DMS53 treated with DMSO at 0.1 percent for 48 hours (cell line): ENCODE data around the gene RHOC.
A peak's percentile ranks its signal among the peaks of the same experiment; 100 is the strongest.

Source experiments
- DNase-seq: peaks from one replicate; lab custom pipeline; 2025; ENCODE audit not compliant: unreplicated experiment; lab: John Stamatoyannopoulos, UW

The RHOC gene

GRCh38 chr1:112686835-112687234 lies 20.1 kb downstream of the RHOC start:
- no peak for DNase-seq

- no peak for DNase-seq
These were observed 20.5 kb downstream of the RHOC start for GRCh38 chr1:112686417-112686816.

GRCh38 chr1:112685913-112686312 lies 21.0 kb downstream of the RHOC start:
- no peak for DNase-seq

- DNase-seq: no peak
These were observed 28.3 kb downstream of the RHOC start for GRCh38 chr1:112678605-112679004.

GRCh38 chr1:112677501-112677900 lies 29.4 kb downstream of the RHOC start:
- DNase-seq: no peak

GRCh38 chr1:112676543-112676942 lies 30.4 kb downstream of the RHOC start:
- DNase-seq: no peak

GRCh38 chr1:112675728-112676381 lies 31.1 kb downstream of the RHOC start:
- no peak for DNase-seq

GRCh38 chr1:112674986-112675727 lies 31.8 kb downstream of the RHOC start:
- no peak for DNase-seq

GRCh38 chr1:112674440-112674985 lies 32.4 kb downstream of the RHOC start, which contains the start of gene MOV10:
TSS of gene MOV10 (plus strand) at chr1:112674659. CDS start at chr1:112674913, 254 bp downstream.
- DNase-seq: peak; percentile 63

GRCh38 chr1:112673592-112674439 lies 33.1 kb downstream of the RHOC start:
- DNase-seq: peak; percentile 51

GRCh38 chr1:112672842-112673241 lies 34.1 kb downstream of the RHOC start:
- DNase-seq: no peak

- no peak for DNase-seq
These were observed 34.9 kb downstream of the RHOC start for GRCh38 chr1:112672009-112672408.

- DNase-seq: no peak
These were observed 40.0 kb downstream of the RHOC start for GRCh38 chr1:112666946-112667345.

- no peak for DNase-seq
These were observed 41.1 kb downstream of the RHOC start for GRCh38 chr1:112665857-112666256.

GRCh38 chr1:112651205-112651604 lies 55.7 kb downstream of the RHOC start:
- no peak for DNase-seq
